HCT116 (cell line): ENCODE results near the gene MAGEB2.

ENCODE experiments used
- CEBPB ChIP-seq: IDR thresholded peaks from 2 replicates; pipeline ENCODE4 v1.6.1; 2012; ENCODE audit warnings: low read depth
- CTCF ChIP-seq, 3 experiments: fragments of 200-600 bp in 1 of 3; sonication (generic) in 1 of 3; IDR thresholded peaks in 2 of 3; conservative IDR thresholded peaks in 1 of 3; 2 replicates each; pipeline ENCODE4 v1.5.1; 2012 to 2017; ENCODE audit warnings: low read depth in 2 of 3, low read length in 2 of 3, antibody characterized with exemption in 1 of 3, borderline replicate concordance in 1 of 3, control low read depth in 1 of 3, mild to moderate bottlenecking in 1 of 3, mixed read lengths in 1 of 3, mixed run types in 1 of 3, moderate library complexity in 1 of 3; ENCODE audit not compliant: insufficient read depth in 1 of 3
- EZH2 ChIP-seq: fragments of 200-600 bp; sonication (generic); IDR thresholded peaks from 2 replicates; pipeline ENCODE4 v1.6.1; 2017; ENCODE audit warnings: antibody characterized with exemption, mixed run types
- FOSL1 ChIP-seq: IDR thresholded peaks from 2 replicates; pipeline ENCODE4 v1.6.1; 2012; ENCODE audit warnings: low read depth
- JUND ChIP-seq: IDR thresholded peaks from 2 replicates; pipeline ENCODE4 v1.6.1; 2012
- MAX ChIP-seq: IDR thresholded peaks from 2 replicates; pipeline ENCODE4 v1.6.1; 2012
- POLR2A ChIP-seq: IDR thresholded peaks from 2 replicates; pipeline ENCODE4 v1.7.0; 2011; ENCODE audit warnings: borderline replicate concordance; ENCODE audit not compliant: insufficient read depth, insufficient read length; ENCODE audit errors: extremely low read depth
- POLR2AphosphoS5 ChIP-seq: IDR thresholded peaks from 2 replicates; pipeline ENCODE4 v1.6.1; 2011; ENCODE audit warnings: mild to moderate bottlenecking, low read depth, low read length, moderate library complexity
- RAD21 ChIP-seq: IDR thresholded peaks from 2 replicates; pipeline ENCODE4 v1.6.1; 2012; ENCODE audit warnings: low read depth, mild to moderate bottlenecking
- REST ChIP-seq: IDR thresholded peaks from 2 replicates; pipeline ENCODE4 v1.6.1; 2012; ENCODE audit warnings: low read depth
- SP1 ChIP-seq: IDR thresholded peaks from 2 replicates; pipeline ENCODE4 v1.6.1; 2012; ENCODE audit warnings: low read depth
- TCF7L2 ChIP-seq: IDR thresholded peaks from 2 replicates; pipeline ENCODE4 v1.7.0; 2011; ENCODE audit warnings: borderline replicate concordance, inconsistent platforms; ENCODE audit not compliant: insufficient read depth, insufficient read length; ENCODE audit errors: extremely low read depth
- YY1 ChIP-seq: IDR thresholded peaks from 2 replicates; pipeline ENCODE4 v1.6.1; 2011; ENCODE audit warnings: low read length, low read depth, moderate library complexity, mild to moderate bottlenecking; ENCODE audit not compliant: insufficient replicate concordance; ENCODE audit errors: extremely low read depth
- ZNF274 ChIP-seq: fragments of 200-500 bp; sonication (Bioruptor generic); IDR thresholded peaks from 2 replicates; pipeline ENCODE4 v1.6.1; 2014; ENCODE audit warnings: mild to moderate bottlenecking, low read depth, low read length, inconsistent platforms

- TF ChIP-seq POLR2A (no peak), CTCF (IDR thresholded peaks at IDR 0.05 in 2 of 3, conservative IDR thresholded peaks at IDR 0.05 in 1 of 3; ENCODE audit: borderline replicate concordance in 1 of 3, insufficient read depth in 1 of 3, low read depth in 2 of 3, low read length in 2 of 3) (no peak), EZH2 (no peak), REST (no peak), ZNF274 (no peak), RAD21 (no peak), CEBPB (no peak), POLR2AphosphoS5 (no peak), YY1 (no peak), FOSL1 (no peak), SP1 (no peak), MAX (no peak), TCF7L2 (no peak), JUND (no peak)
Measured at GRCh38 chrX:30262763-30263162, 47.4 kb downstream of the MAGEB2 start.
